ENCODE data around the gene NRXN3.

GRCh38 chr14:78254911-78255461 lies 84.8 kb downstream of the NRXN3 start:
- TF ChIP-seq CTCF (IDR thresholded peaks at IDR 0.05; ENCODE audit: insufficient read depth, low read depth, low read length) (no peak), EZH2 (IDR thresholded peaks at IDR 0.05; ENCODE audit: insufficient read depth, low read length) (no peak)

Data from astrocyte (in vitro differentiated cells and primary cell).